Activated naive CD8-positive, alpha-beta T cell treated with anti-CD3 and anti-CD28 coated beads, Interleukin-2, amount 10 ng/mL, durations not matched to agents 7 days and 5 days (primary cell): ENCODE results near the gene RPL12. TPM values are rescaled to one million over a fixed set of nuclear protein-coding genes. Genes with fewer than 3 reads are reported as not detected.

Source experiments
- ATAC-seq: fragments of 150-1000 bp; cut with Tn5 transposase; one replicate; pipeline ENCODE4 v1.10.0; 2021; ENCODE audit warnings: low read depth, moderate library complexity
- POLR2A ChIA-PET: fragments of 350-600 bp; sonication (Branson Sonifier 250); formaldehyde crosslinking; loops from one replicate; lab custom pipeline; 2021; ENCODE audit warnings: antibody characterized with exemption; lab: Charles Lee
- DNase-seq: peaks from one replicate; pipeline ENCODE4 v3.0.0; 2021
- H3K27ac Mint-ChIP-seq: one replicate; pipeline ENCODE4 v1.8.0; 2022; ENCODE audit warnings: mild to moderate bottlenecking, mixed read lengths
- H3K27me3 Mint-ChIP-seq: one replicate; pipeline ENCODE4 v1.8.0; 2022; ENCODE audit warnings: mild to moderate bottlenecking, moderate library complexity, mixed read lengths
- H3K36me3 Mint-ChIP-seq: one replicate; pipeline ENCODE4 v1.8.0; 2021; ENCODE audit warnings: mild to moderate bottlenecking, mixed read lengths
- H3K4me1 Mint-ChIP-seq: one replicate; pipeline ENCODE4 v1.8.0; 2021; ENCODE audit warnings: mixed read lengths
- H3K4me3 Mint-ChIP-seq: one replicate; pipeline ENCODE4 v1.8.0; 2022; ENCODE audit warnings: mild to moderate bottlenecking, moderate library complexity, mixed read lengths
- H3K9me3 Mint-ChIP-seq: one replicate; pipeline ENCODE4 v1.8.0; 2021; ENCODE audit warnings: mixed read lengths
- total RNA-seq, 2 experiments: library from RNA; stranded (reverse); gene quantifications; one replicate each; pipeline ENCODE4 v1.2.3, GENCODE V29; 2021

RPL12 gene
- total RNA-seq, 2 experiments from 2014 or later, result 1,332 to 1,343 TPM

DNA sequence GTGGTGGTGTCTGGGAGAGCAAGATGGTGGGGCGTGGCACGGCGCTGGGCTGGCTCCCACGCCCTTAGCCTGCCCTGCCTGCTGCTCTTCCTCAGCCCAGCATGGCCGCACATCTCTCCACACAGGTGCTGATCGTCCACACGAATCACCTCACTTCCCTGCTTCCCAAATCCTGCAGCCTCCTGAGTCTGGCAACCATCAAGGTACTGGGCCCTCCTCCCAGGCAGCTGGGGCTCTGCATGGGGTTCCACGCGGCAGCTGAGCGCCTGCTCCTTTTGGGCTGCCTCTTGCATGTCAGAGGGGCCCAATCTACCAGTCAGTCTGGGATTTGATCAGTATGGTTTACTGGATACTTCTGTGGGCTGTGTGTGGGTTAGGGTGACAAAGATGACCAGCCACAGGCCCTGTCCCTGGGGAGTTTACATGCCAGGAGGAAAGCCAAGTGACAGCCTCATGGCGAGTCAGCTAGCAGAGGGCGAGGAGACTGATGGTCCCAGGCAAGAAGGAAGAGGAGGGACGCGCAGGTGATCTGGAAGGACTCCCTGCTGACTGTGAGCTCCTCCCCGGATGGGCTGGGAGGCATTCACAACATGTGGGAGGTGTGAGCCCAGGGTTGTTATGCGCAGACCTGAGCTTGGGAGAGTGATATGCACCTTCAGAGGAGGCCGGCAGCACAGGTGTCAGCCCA is 6.1 kb upstream of the RPL12 start:
- H3K27me3 Mint-ChIP-seq, result no peaks in the 10 kb centered on the region
- DNase-seq (no peak), ATAC-seq (no peak)
- no peaks in the 10 kb centered on the region for H3K9me3 Mint-ChIP-seq
- no peak overlapping the region for H3K27ac Mint-ChIP-seq
- peaks cover 9% of the 10 kb centered on the region for H3K36me3 Mint-ChIP-seq
- POLR2A ChIA-PET, result no interaction called here
- H3K4me3 Mint-ChIP-seq, result no peak overlapping the region
- peaks cover 5% of the 10 kb centered on the region for H3K4me1 Mint-ChIP-seq

DNA sequence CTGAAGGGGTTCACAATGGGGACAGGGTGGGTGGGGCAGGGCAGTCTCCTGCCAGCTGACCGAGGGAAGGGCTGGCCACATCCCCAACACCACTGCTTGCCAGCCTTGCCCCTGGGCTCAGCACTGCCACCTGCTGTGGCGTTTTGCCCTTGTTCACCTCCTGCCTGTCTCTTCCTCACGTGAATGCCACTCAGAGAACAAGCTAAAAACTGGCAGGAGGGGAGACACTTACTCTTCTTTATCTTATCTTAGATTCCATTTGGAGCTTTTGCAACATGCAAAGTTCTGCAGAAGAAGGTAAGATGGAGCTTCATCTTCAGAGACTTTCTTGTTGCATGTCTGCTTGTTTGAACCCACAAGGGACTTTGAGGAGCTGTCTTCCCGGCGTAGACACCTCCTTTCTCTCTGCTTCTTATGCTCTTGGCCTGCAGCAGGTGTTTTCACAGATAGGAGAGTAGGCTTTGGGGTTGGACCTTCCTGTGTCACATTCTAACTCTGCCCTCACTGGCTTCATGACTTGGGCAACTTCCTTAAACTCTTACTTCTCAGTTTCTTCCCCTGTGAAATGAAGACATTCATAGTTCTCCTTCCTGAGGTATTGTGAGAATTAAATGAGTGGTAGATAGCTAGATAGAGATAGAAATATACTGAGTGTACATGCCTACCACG is 4.3 kb upstream of the RPL12 start:
- Mint-ChIP-seq H3K36me3 (peaks cover 14% of the 10 kb centered on the region), H3K9me3 (no peaks in the 10 kb centered on the region), H3K27ac (no peak overlapping the region), H3K4me1 (peaks cover 7% of the 10 kb centered on the region), H3K27me3 (no peaks in the 10 kb centered on the region), H3K4me3 (no peak overlapping the region)
- ATAC-seq, result no peak
- POLR2A ChIA-PET, result interaction anchor here (0.6 to 1.1 kb wide), 2 partner anchors 32 to 134 kb away, joined by 3 read pairs; no protein-coding TSS in a partner anchor
- DNase-seq, result no peak

DNA sequence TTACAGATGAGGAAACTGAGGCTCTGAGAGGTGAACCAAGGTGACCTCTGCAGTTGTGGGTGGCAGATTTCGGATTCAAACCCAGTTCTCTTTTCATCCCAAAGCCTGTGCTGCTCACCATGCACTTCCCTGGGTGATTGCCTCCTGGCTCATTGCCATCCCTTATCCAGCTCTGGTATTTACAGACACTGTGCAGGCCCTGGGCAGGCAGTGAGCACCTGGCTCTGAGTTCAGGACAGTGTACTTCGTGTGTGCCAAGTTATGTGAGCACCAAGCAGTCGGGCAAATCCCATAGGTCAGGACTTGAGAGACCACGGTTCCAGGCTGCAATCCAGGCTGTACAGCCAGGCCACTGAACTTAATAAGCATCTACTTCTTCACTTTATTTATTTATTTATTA is 1.5 kb upstream of the RPL12 start:
- H3K4me3 Mint-ChIP-seq, result peak overlapping the region; percentile 89
- H3K36me3 Mint-ChIP-seq, result peaks cover 39% of the 10 kb centered on the region
- POLR2A ChIA-PET, result interaction anchor here (0.6 to 4.2 kb wide), 4 partner anchors 17 to 227 kb away, joined by 4 to 32 read pairs (median 14); partner anchors contain the start of genes SLC2A8 and ZNF79
- H3K4me1 Mint-ChIP-seq, result peaks cover 31% of the 10 kb centered on the region
- no peak for ATAC-seq
- peaks cover 3% of the 10 kb centered on the region for H3K9me3 Mint-ChIP-seq
- no peak overlapping the region for H3K27ac Mint-ChIP-seq
- no peak for DNase-seq
- H3K27me3 Mint-ChIP-seq, result no peaks in the 10 kb centered on the region

DNA sequence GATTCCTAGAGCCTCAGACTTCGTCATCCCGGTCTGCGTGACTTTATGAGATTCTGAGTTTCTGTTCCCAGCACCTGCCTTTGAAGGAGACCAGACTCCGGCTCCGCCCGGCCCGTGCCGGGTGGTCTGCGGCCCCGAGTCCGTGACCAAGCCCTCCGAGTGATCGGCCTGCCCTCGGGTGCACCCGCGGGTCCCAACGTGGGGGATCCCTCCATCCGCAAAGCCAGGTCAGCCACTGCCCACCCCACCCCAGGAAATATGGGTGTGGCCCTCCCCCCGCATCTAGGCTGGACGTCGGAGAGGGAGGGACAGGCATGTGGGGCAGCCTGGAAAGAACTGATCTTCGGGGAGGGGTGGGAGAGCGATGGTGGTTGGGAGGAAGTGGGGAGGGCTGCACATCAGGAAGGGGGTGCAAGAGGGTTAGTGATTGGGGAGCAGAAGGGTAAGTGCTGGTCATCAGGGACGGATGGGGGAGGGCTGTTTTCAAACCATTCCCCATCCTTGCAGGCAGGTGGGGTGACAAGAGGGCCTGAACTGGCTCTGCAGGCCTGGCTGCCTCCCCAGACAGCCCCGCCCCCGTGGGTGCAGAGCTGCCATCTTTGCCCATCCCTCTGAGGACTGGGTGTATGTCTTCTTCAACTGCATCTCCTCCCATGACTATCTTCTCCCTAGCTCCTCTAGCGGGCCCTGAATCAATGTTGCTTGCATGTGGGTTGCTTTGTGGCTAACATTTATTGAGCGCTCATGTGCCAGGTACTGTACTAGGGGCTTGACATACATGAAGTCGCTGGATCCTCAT is 851 bp upstream of the RPL12 start:
- H3K36me3 Mint-ChIP-seq, result peaks cover 41% of the 10 kb centered on the region
- ATAC-seq (peak; percentile 24), DNase-seq (peak; percentile 67)
- peaks cover 4% of the 10 kb centered on the region for H3K9me3 Mint-ChIP-seq
- POLR2A ChIA-PET, result interaction anchor here (0.6 to 4.2 kb wide), 20 partner anchors 9 to 333 kb away, joined by 3 to 53 read pairs (median 6); partner anchors contain the start of genes CDK9, PTRH1, SLC2A8 and TOR2A
- peak overlapping the region; percentile 96 for H3K27ac Mint-ChIP-seq
- peak overlapping the region; percentile 89 for H3K4me3 Mint-ChIP-seq
- H3K4me1 Mint-ChIP-seq, result peaks cover 34% of the 10 kb centered on the region
- no peaks in the 10 kb centered on the region for H3K27me3 Mint-ChIP-seq

DNA sequence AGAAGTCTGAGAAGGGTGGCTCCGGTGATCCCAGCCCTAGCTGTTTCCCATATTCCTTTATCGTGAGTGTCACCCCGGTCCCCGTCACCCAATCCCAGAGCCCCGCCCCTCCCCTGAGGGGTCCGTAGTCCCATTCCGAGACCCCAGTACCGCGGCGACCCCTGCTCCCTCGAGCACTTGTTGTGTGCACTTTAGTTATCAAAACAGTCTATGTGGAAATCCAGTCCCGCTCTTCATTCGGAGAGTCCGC is 327 bp upstream of the RPL12 start:
- POLR2A ChIA-PET, result interaction anchor here (0.6 to 4.2 kb wide), 22 partner anchors 9 to 592 kb away, joined by 3 to 53 read pairs (median 5); partner anchors contain the start of genes CDK9, PTRH1, SLC2A8 and TOR2A
- H3K27me3 Mint-ChIP-seq, result no peaks in the 10 kb centered on the region
- peak overlapping the region; percentile 96 for H3K27ac Mint-ChIP-seq
- DNase-seq (no peak), ATAC-seq (no peak)
- peaks cover 6% of the 10 kb centered on the region for H3K9me3 Mint-ChIP-seq
- peaks cover 36% of the 10 kb centered on the region for H3K4me1 Mint-ChIP-seq
- H3K4me3 Mint-ChIP-seq, result peak overlapping the region; percentile 89
- H3K36me3 Mint-ChIP-seq, result peaks cover 44% of the 10 kb centered on the region

DNA sequence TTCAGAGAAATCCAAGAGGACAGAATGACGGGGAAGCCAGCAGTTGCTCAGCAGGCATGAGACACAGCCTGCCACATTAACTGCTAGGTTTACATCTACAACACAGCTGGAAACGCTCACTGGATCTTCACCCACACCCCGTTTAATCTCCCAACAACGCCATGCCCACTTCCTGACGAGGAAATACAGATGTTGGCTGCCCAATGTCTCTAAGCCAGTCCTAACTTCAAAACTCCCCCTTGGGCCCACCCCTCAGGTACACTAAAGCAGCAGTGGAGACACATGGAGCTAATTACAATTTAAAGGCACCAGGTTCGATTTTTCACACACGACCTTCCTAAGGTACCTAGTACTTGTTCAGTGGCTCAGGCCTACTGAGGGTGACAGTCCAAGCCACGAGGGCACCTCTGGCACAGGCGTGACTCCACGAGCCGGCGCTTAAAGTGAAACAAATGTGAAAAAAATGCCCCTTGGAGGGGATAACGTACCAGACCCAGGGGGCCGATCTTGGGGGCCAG is 904 bp downstream of the RPL12 start:
- ATAC-seq, result peak; percentile 4
- H3K27ac Mint-ChIP-seq, result peak overlapping the region; percentile 96
- POLR2A ChIA-PET, result interaction anchor here (0.6 to 4.2 kb wide), 25 partner anchors 10 to 335 kb away, joined by 3 to 53 read pairs (median 4); partner anchors contain the start of genes CDK9, PTRH1, SLC2A8 and TOR2A
- no peak for DNase-seq
- peaks cover 57% of the 10 kb centered on the region for H3K36me3 Mint-ChIP-seq
- H3K27me3 Mint-ChIP-seq, result no peaks in the 10 kb centered on the region
- peak overlapping the region; percentile 89 for H3K4me3 Mint-ChIP-seq
- H3K4me1 Mint-ChIP-seq, result peaks cover 31% of the 10 kb centered on the region
- peaks cover 7% of the 10 kb centered on the region for H3K9me3 Mint-ChIP-seq

DNA sequence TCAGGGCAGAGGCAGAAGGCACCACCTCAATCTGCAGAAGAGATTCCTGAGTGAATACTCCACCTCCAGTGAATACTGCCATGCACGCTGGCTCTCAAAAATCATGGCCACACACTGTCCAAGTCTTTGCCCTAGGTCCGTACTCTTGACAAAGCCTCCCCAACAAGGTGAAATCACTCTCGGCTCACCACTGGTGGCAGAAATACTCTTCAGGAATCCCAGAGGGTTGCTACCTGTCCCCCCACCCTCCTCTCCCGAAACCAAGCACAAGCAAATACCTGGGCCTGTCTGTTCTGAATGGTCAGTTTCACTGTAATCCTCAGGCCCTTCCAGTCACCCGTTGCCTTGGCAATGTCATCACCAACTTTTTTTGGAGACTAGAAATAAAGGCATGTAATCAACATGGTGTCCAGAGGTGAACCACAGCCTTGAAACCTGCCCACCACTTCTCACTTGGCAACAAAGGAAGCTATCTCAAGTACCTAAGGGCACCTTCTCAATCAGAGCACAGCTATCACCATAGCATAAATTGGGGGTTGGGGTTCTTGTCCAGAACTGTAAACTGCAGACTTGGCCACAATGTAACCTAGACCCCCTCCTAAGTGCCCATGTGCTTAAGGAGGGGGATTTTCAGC is 1.8 kb downstream of the RPL12 start:
- no peaks in the 10 kb centered on the region for H3K27me3 Mint-ChIP-seq
- ATAC-seq (no peak), DNase-seq (no peak)
- POLR2A ChIA-PET, result interaction anchor here (1.3 to 4.2 kb wide), 6 partner anchors 9 to 224 kb away, joined by 4 to 53 read pairs (median 23); partner anchors contain the start of genes SLC2A8 and ZNF79
- peaks cover 14% of the 10 kb centered on the region for H3K9me3 Mint-ChIP-seq
- peak overlapping the region; percentile 96 for H3K27ac Mint-ChIP-seq
- peak overlapping the region; percentile 89 for H3K4me3 Mint-ChIP-seq
- peaks cover 65% of the 10 kb centered on the region for H3K36me3 Mint-ChIP-seq
- H3K4me1 Mint-ChIP-seq, result peaks cover 31% of the 10 kb centered on the region

DNA sequence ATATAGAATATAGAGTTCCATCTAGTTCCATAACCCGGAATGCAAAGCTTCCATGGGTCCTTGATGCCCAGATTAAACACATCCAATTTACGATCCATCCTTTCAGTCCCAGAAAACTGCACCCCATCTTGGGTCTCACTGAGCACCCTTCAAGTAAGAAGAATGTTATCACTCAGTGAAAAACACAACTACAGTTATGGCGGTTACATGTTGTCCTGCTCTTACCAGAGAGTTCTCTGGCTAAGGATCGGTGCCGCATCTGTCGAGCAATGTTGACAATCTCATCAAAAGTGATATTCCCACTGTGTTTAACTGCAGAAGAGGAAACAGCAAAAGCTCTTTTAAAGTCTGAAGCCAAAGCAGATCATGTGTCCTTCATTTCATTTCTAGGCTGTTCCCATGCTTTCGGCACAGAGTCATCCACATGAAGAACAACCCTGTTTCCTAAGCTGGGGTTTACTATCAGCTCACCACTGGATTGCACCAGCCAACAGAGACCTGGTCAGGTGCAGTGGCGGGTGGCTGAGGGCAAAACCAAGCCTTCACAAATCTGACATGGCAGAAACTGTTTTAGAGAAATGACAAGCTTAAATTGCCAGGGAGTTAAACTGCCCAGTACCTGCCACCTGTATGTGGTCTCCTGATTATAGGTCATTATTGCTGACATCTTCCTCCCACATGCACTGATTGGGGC is 2.9 kb downstream of the RPL12 start:
- Mint-ChIP-seq H3K4me1 (peaks cover 31% of the 10 kb centered on the region), H3K27me3 (no peaks in the 10 kb centered on the region), H3K27ac (peak overlapping the region; percentile 58), H3K36me3 (peaks cover 76% of the 10 kb centered on the region), H3K4me3 (peak overlapping the region; percentile 89), H3K9me3 (peaks cover 20% of the 10 kb centered on the region)
- ATAC-seq, result no peak
- no peak for DNase-seq
- POLR2A ChIA-PET, result interaction anchor here (1.8 kb wide), 1 partner anchor 24 kb away, joined by 4 read pairs; the partner anchor contains the start of gene ZNF79

DNA sequence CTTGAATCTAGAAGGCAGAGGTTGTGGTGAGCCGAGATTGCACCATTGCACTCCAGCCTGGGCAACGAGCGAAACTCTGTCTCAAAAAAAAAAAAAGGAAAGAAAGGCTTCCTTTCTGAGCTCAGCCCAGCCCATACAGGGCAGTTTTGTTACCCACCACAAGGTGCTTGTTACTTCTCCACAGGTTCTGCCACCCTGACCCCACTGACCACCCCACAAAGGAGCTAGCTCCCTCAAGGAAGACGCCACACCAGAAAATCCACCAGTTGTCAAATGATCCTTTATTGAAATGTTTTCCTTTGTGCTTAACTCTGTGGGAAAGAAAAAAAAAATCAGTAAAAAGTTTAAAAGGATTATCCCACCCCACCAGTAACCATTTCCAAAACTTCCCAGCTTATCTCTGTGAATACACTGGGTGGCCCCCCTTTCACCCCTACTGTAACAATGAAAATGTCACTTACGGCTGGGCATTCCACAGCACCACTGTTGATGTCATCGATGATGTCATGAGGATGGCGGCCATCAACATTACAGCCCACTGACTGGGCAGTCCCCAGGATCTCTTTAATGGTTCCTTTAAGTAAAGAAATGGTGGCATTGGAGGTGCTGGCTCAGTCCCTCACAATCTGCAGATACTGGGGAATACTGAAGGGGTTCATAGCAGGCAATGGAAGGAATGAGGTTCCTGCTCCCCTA is 3.6 kb downstream of the RPL12 start:
- Mint-ChIP-seq H3K27ac (peak overlapping the region; percentile 11), H3K9me3 (peaks cover 20% of the 10 kb centered on the region), H3K27me3 (no peaks in the 10 kb centered on the region), H3K4me3 (no peak overlapping the region), H3K36me3 (peaks cover 82% of the 10 kb centered on the region), H3K4me1 (peaks cover 31% of the 10 kb centered on the region)
- ATAC-seq, result no peak
- POLR2A ChIA-PET, result interaction anchor here (0.6 to 1.8 kb wide), 2 partner anchors 23 to 510 kb away, joined by 3 to 4 read pairs; partner anchors contain the start of gene ZNF79
- DNase-seq, result no peak

DNA sequence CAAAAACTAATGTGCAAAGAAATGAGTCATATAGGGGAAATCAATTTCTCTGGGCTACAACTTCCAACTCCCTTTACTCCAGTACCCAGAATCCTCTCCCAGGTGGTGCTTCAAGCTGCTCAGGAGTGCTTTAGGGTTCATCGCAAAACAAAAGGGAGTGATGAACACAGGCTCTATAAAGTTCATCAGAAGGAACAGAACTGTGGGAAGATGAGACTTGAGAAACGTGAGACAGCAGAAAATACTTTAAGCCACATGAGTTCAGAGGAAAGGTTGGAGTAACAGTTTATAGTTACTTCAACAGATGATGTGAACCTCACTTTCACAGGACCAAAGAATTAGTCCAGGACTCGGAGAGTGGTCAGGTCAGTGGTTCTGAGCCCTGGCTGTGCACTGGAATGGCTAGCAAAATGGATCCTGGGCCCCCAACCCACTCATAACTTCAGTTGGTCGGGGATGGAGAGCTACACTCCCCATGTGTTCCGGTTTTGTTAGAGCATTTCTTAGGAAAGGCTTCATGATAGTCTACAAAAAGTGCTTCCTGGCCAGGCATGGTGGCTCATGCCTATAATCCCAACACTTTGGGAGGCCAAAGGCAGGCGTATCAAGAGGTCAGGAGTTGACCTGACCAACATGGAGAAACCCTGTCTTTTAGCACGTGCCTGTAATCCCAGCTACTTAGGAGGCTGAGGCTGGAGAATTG is 4.3 kb downstream of the RPL12 start:
- Mint-ChIP-seq H3K27ac (peak overlapping the region; percentile 30), H3K27me3 (no peaks in the 10 kb centered on the region), H3K9me3 (peaks cover 21% of the 10 kb centered on the region), H3K36me3 (peaks cover 89% of the 10 kb centered on the region), H3K4me1 (peaks cover 30% of the 10 kb centered on the region), H3K4me3 (no peak overlapping the region)
- POLR2A ChIA-PET, result interaction anchor here (0.6 to 1.8 kb wide), 2 partner anchors 22 to 509 kb away, joined by 3 to 4 read pairs; partner anchors contain the start of gene ZNF79
- DNase-seq (no peak), ATAC-seq (no peak)
